ENCODE data around the gene CMTM4.

Gene CMTM4

DNA sequence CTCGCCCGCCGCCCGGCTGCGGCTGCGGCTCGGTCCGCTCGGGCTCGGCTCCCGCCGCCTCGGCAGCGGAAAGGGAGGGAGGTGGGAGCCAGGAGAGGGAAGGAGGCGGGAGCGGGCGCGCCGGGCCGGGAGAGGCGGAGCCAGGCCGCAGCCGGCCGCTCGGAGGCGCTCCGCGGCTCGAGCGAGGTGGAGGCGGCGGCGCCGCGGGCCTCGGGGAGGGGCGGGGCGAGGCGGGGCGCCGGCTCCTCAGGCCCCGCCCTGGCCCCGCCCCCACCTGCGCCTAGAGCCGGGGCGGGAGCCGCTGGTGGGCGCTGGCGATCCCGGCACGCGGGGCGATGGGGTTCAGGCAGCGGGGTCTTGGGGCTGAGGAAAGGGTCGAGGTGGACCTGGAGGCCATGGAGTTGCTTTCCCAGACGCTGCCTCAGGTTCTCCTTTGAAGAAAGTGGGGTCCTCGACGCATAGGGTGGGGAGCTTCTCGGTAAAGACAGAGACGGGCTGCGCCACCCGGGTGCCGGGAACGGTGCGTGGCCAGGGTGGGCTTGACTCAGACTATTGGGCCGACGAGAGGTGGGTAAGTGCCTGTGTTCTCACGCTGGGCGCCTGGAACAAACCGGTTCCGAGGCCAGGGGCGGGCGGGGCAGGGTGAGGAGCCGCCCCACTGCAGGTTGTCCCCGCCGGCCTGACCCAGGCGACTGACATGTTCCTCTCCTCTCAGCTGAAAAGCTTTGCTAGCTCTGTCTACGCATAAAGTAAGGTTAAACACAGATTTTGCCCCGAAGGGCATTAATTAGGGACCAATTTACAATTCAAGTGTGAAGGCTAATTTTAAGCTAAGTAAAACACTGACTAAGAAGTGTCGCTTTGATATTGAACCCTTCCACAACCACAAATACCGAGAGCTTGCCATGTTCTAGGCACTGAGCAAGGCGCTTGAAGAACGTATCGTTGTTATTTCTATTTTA is at the start of gene CMTM4:
Gene CMTM4, minus strand, starts transcription at position 75 of the 962 bp plus-strand sequence. CDS start 218 bp downstream, outside the sequence.
- DNase-seq (ENCODE audit: low read depth in 2 of 2), result peak; percentile 44 to 68

DNA sequence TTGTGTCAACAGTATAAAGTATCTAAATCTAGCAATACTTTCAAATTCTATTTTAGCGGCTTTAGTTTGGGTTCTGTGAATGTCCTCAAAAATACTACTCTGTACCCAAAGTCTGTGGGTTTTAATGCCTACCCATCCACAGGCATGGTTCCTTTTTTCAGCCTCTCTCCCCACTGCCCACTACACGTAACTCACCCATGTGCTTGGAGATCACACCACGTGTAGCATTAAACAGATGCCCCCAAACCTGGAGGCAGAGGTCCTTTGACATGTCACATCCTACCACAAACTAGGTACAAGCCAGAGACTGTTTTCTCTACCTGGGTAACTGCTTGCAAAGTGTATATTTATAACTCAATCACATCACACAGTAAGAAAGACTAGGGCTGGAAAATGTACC is 49.5 kb upstream of the CMTM4 start:
- DNase-seq (ENCODE audit: low read depth in 2 of 2), result no peak

DNA sequence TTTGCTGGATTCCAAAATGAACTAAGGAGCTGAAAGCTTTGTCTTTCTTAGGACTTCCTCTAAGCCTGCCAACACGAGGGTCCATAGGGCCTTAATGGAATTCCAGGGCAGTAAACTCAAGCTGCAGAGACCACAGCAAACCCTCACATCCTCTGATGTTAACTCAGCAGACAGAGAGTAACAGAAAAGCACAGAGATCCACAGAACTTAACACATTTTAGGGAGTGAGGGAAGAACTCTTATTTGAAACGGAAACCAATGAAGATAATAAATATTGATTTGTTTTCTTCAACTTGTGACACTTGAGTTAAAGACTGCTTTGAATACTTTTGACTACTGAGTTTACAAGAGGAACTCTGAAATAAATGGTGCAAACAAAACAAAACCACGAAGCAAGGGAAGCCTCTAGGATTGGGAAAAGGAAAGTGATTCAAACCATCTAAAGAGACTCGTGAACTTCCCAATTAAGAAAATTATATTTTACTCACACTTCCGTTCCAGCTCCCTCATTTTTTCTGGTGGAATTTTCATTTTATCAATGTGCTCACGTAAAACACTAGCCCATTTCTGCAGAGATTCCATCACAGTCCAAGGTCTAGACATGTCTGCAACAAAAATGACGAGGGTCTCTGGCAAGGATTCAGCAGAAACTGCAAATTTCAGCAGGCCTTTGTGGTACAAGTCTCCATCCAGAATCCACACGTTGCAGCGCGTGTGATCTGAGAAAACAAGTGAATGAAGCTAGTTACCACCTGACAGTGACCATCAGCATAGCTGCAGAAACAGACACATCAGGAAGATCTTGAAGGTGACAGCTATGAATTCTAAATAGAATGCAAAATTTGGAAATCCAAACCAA is 45.6 kb upstream of the CMTM4 start:
- DNase-seq (ENCODE audit: low read depth in 2 of 2), result no peak

DNA sequence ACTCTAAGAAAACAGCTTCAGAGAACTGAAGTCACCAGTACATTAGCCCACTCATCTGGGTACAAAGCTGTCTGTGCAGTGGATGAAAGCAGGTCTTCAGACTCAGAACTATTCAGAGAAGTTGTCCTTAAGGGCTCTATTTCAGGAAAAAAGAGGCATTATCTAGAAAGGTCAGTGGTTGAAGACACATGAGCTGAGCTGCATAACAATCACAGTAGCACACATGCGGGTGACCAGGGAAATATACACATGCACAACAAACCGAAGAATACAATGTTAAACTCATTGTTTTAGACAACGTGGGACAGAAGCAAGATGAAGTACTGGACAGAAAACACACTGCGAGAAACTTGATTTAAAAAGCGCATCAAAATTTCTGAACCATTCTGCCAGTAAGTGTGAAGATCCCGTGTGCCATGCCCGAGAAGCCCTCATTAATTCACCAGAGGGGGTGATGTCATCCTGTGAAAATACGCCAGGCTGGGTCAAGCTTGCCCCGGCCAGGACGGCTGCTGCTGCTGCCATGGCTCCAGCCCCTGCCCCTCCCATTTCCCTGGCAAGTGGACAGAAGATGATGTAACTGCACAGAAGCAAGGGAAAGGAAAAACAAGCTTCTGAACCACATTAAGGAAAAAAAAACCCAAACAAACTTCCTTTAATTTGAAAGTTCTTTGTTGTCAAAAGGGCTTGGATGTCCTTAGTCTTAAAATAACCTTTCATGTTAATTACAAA is 44.8 kb upstream of the CMTM4 start:
- DNase-seq (ENCODE audit: low read depth in 2 of 2), result no peak

DNA sequence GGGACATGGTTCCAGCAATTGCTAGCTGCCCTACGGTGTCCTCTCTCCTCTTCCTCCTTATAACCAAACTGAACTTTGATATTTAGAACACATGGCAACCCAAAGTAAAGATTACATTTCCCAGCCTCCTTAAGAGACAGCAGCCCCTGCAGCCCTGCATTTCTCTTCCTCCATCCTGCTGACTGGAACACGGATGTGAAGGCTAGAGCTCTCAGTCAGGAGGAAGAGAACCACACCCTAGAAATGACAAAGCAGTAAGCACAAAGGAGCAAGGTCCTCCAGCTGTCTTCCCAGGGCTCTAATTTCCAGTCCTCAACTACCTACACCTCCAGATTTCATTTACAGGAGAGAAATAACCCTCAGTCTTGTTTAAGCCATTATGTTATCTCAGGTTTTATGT is 44.0 kb upstream of the CMTM4 start:
- no peak for DNase-seq (ENCODE audit: low read depth in 2 of 2)

DNA sequence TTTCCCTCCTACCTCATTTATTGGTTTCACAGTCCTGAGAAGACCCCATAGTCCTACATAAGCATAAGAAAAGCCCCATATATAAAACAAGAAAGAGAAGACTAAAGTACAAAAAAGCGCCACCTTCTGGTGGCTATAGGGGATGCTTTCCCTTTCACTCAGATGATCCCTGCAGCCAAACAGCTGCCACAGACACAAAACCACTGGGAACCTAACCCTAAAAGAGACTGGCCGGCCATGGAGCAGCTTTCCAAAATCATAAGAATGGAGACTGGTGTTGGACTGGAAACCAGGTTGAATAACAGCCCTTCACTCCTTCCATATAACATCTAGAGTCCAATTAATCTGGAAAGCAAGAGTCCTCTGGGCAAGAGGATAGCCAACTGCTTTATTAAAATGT is 43.5 kb upstream of the CMTM4 start:
- DNase-seq (ENCODE audit: low read depth in 2 of 2), result no peak

DNA sequence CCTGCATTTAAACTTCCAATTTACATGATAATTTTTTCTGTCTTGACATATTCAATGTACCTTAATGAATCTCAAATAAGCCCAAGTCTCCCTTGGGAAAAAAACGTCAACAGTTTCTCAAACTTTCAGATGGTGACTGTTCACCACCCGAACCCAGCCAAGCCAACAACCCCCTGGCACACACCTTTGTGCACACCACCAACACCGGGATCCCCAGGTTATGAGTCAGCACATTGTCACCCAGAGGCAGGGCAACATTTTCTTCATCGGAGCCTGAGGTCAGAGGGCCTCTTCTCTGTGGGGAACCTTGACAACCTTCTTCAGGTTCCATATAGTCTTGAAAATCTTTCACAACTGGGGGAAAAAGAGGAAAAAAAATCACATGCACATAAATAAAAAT is 39.3 kb upstream of the CMTM4 start:
- DNase-seq (ENCODE audit: low read depth in 2 of 2), result no peak

DNA sequence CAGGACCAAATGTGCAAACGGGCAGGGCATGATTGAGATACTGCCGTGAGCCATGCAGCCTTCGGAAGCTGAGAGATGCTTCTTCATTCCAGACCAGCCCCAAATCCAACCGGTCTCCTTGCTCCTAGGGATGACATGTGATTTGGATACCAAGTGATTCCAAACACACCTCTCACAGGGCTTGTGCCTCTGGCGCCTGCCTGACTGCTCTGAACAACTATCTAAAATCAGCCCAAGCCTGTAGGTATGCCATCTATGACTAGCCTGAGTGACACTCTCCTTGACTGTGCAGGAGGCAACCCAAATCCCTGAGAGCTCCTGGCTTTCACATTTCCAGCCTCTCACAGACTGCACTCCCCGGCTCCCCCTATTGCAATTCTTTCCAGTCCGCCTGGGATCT is 34.6 kb upstream of the CMTM4 start:
- DNase-seq (ENCODE audit: low read depth in 2 of 2), result no peak

DNA sequence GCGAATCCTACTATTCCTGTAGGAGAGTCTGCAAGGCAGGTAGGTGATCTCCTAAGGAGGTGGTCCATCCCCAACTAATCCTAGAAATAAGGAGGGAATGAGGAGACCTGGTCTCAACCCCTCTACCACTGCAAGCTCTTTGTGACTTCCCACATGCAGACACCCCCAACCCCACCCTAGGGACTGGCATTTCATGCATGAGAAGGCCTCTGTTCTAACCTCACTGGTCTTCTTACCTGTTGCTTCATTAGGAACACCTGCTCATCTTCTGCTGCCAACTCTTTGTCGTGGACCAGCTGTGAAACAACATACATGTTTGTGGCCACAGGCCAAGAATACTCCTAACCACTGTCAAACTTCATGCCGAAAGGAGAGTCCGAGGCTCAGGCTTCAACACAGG is 32.3 kb upstream of the CMTM4 start:
- DNase-seq (ENCODE audit: low read depth in 2 of 2), result no peak

DNA sequence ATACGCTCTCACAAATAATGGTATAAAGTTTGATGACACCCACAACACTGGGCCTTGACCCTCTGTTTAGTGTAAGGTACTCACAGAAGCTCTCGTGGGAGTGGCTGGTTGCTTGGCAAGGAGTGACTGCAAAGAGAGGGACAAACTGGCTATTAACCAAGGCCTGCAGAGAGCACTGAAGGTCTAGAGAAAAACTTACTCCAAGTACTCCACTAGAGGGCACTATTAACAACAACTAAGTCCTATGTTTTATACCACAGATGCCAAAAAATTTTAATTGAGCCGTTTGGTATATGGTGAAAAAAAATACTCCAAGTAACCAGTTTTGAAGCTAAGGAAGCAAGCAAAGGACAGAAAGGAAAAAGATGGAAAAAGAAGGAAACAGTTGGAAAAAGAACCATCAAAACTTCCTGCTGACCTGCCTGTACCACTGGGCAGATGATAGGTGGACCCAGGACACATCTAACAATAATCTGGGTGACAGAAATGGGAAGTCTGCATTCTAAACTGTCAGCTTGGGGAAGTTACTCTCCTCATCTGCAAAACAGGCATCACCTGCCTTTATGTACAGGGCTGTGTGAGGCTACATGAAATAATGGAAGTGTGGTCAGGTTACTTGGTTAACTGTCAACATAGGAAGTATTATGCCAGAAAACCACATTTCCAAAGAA is 31.7 kb upstream of the CMTM4 start:
- DNase-seq (ENCODE audit: low read depth in 2 of 2), result no peak

DNA sequence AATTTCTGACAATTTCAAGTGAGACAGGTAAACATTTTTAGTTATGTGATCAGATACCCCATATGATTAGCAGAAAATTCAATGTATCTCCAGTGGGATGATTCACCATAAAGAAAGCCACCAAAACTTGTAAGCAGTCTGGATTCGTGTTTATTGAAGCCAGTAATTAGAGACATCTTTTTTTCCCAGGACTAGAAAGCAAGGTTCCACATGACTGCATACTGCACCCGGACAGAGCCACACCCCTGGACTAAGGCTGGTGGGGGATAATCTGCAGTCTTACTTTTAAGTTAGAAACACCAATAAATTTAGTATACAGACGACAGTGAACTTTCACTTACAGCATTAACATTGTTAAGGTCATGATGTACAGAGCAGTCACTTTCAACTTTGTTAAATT is 24.2 kb upstream of the CMTM4 start:
- no peak for DNase-seq (ENCODE audit: low read depth in 2 of 2)

DNA sequence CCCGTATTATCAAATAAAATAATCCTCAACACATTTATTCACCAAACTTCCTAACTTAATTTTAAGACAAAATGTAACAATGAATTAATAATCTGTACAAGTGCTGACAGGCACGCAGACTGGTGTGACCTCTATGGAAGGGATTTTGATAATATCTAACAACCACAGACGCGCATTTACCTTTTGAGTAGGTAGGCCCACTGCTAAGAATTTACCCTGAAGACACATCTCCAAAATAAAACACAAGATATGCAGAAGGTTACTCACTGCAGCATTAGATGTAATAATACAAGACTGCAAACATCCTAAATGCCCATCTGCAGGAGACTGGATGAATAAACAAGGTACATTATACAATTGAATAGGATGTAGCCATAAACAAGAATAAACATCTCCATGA is 22.7 kb upstream of the CMTM4 start:
- DNase-seq (ENCODE audit: low read depth in 2 of 2), result no peak

DNA sequence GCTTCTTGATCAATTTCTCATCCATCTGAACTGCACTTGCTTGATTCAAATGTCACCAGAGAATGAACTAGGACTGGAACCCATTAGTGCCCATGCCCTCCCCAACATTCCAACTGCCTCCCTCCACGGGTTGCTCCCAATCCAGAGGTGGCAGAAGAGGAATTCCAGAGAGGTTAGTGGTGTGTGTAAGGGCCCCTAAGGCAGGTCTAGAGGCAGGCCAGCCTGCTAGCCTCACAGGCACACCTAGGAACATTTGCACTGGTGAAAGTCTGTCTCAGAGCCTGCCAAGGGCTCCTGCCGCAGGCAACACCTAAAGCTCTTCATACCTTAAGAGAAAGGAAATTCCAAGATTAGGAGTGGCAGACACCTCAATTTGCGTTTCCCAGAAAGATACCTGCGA is 21.2 kb upstream of the CMTM4 start:
- DNase-seq (ENCODE audit: low read depth in 2 of 2), result no peak

DNA sequence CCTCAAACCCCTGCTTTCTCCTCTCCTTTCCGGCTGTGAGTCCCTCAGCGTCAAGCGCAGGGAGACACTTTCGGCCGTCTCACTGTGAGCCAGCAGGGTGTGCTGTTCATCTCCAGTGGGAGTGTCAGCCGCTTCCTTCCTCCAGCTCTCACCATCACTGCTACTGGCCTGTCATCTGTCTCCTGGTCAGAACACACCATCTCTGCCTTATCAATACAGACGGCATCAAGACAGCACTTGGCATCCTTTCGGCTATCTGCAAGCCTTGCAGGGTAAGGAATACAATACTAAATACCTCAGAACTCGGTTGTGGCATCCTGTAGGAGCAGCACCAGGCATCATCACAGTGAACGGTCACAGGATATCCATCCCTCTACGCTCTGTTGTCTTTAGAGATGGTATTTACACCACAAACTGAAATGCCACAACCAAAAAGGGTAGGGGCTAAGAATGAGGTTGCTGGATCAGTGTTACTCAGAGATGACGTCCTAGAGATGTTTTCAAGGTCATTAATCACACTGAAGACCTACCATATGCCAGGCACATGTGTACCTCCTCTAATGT is 20.7 kb upstream of the CMTM4 start:
- no peak for DNase-seq (ENCODE audit: low read depth in 2 of 2)

DNA sequence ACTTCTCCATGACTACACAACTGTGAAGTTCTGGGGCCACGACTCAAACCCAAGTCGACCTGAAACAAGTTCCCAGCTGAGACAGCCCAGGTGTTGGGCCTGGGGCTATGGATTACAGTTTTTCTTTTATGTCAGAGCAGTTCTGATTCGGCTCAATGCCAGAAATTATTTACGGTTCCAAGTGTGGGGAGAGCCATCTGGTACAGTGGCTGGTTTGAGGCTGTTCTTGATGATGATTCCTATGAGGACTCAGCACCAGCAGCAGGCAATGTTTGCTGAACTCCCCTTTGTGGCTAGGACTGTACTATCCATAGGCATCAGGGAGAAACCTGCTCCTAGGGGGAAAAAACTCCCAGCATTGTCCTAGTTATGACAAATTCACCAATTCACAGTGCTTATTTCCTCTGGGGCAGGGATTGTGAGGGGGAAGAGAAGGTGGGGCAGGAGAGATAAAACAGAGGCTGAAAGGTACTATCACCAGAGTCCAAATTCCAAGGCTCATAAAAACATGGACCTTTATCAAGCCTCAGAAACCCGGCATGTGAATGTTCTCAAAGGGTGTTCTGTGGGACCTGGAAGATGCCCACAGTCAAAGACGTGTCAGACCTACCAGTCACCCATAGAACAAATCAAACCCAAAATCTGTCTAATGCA is 18.2 kb upstream of the CMTM4 start:
- DNase-seq (ENCODE audit: low read depth in 2 of 2), result no peak

DNA sequence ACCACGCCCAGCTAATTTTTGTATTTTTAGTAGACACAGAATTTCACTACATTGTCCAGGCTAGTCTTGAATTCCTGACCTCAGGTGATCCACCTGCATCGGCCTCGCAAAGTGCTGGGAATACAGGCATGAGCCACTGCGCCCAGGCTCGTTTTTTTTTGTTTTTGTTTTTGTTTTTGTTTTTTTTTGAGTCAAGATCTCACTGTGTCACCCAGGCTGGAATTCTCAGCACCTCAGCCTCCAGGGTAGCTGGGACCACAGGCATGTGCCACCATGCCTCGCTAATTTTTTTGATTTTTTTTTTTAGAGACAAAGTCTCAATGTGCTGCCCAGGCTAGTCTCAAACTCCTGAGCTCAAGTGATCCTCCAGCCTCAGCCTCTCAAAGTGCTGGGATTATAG is 17.5 kb upstream of the CMTM4 start:
- no peak for DNase-seq (ENCODE audit: low read depth in 2 of 2)

DNA sequence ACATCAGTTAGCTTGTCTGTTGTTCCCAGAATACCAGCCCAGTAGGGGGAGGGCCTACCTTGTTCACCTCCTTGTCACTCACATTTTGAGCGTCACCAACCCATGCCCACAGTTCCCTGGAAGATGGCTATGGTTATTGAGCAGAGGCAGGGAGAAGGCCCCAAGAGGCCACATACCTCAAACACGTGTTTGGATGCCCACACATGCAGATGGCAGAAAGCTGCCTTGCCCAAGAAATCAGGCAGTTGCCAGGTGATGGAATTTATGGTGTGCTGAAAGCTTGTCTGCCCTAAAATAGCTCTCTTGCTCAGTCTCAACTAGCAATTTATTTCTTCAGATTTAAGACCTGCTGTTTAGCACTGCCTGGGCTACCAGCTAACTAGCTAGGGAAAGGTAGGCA is 16.5 kb upstream of the CMTM4 start:
- no peak for DNase-seq (ENCODE audit: low read depth in 2 of 2)

DNA sequence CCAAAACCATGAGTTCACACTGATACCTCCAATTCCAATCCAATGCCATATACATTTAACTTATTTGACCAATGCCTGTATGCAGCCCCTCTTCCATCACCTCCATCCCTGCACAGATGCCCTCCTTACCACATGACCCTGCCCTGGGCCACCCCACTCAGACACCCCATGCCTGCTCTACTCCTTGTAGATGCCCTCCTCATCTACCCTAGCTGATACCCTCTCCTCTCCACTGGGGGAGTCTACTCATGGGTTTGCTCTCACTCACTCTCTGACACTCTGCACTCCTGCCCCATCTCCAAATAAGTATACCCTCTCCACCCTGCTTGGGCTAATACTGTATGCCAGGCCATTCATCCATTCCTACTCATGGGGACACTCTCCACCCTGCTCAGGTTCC is 16.0 kb upstream of the CMTM4 start:
- DNase-seq (ENCODE audit: low read depth in 2 of 2), result no peak

DNA sequence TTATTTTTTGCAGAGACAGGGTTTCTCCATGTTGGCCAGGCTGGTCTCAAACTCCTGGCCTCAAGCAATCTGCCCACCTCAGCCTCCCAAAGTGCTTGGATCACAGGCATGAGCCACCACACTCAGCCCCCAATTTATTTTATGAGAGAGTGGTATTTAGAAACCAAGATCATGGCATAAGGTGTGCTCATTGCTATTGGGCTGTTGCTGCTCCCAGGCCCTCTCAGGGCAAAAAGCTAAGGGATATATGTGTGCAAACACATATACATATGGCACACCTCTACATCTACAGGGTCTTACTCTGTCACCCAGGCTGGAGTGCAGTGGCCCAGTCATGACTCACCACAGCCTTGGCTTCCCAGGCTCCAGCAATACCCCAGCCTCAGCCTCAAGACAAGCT is 15.0 kb upstream of the CMTM4 start:
- no peak for DNase-seq (ENCODE audit: low read depth in 2 of 2)

DNA sequence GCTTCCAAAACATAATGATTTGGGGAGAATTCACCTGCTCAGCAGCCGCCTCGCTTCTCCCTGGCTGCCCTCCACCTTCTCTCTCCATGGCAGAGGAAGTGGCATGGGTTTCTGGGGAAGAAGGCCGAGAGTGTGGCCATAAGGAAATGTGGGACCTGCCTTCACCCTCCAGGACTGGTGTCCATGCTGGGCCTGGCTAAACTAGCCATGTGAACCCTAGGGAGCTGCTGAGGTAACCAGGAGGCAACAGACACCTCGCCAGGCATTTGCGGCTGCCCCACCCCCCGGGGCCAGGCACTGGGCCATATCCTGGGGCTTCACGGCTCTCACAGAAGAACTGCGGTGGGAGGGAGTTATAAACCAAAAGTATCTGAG is 9.9 kb upstream of the CMTM4 start:
- no peak for DNase-seq (ENCODE audit: low read depth in 2 of 2)
